22Rv1 (cell line): Measurements from ENCODE around the gene CFAP97D1.

Experiments used
- CTCF ChIP-seq: fragments of 450-650 bp; IDR thresholded peaks from 2 replicates; pipeline ENCODE4 v1.5.1; 2017; ENCODE audit warnings: mild to moderate bottlenecking
- ZFX ChIP-seq: fragments of 450-650 bp; IDR thresholded peaks from 2 replicates; pipeline ENCODE4 v1.6.1; 2017; ENCODE audit warnings: antibody characterized with exemption, borderline replicate concordance

GRCh38 chr17:43756201-43756600, 24.0 kb upstream of the CFAP97D1 start:
- TF ChIP-seq CTCF = no peak
- TF ChIP-seq ZFX = no peak
